ENCODE data around the gene FAIM.
"Not testable (repeated sequence)": the region's sequence is repeated elsewhere in the genome, so short reads cannot be mapped to it uniquely, and the experiment has no call there.

FAIM gene

GRCh38 chr3:138670407-138670806, 61.8 kb downstream of the FAIM start:
- Histone ChIP-seq H3K4me1 (no peaks in the 10 kb centered on the region), H3K36me3 (no peaks in the 10 kb centered on the region), H3K4me3 (ENCODE audit: low read depth, low read length) (no peak overlapping the region), H3K9me3 (no peaks in the 10 kb centered on the region), H3K27me3 (no peaks in the 10 kb centered on the region)
- no peak for TF ChIP-seq CTCF (IDR thresholded peaks at IDR 0.05; ENCODE audit: low read depth, low read length)
- no peak for DNase-seq

- Histone ChIP-seq H3K4me1 (no peaks in the 10 kb centered on the region), H3K4me3 (ENCODE audit: low read depth, low read length) (no peak overlapping the region), H3K9me3 (no peaks in the 10 kb centered on the region), H3K27me3 (no peaks in the 10 kb centered on the region), H3K36me3 (no peaks in the 10 kb centered on the region; the same call in 1 of the 2 replicates)
- no peak for TF ChIP-seq CTCF (IDR thresholded peaks at IDR 0.05; ENCODE audit: low read depth, low read length)
- no peak for DNase-seq
These were observed 65.3 kb downstream of the FAIM start for GRCh38 chr3:138673641-138674530.

- no peaks in the 10 kb centered on the region for H3K9me3 ChIP-seq
- no peak overlapping the region for H3K4me3 ChIP-seq (ENCODE audit: low read depth, low read length)
- DNase-seq, result no peak
- H3K27me3 ChIP-seq, result no peaks in the 10 kb centered on the region
- H3K36me3 ChIP-seq, result no peaks in the 10 kb centered on the region; the same call in 1 of the 2 replicates
- H3K4me1 ChIP-seq, result no peaks in the 10 kb centered on the region
- TF ChIP-seq CTCF (IDR thresholded peaks at IDR 0.05; ENCODE audit: low read depth, low read length), result no peak
These were observed 66.8 kb downstream of the FAIM start for GRCh38 chr3:138675393-138675792.

- no peak for DNase-seq
- H3K4me1 ChIP-seq, result no peaks in the 10 kb centered on the region
- no peak overlapping the region for H3K4me3 ChIP-seq (ENCODE audit: low read depth, low read length)
- H3K27me3 ChIP-seq, result no peaks in the 10 kb centered on the region
- no peaks in the 10 kb centered on the region for H3K9me3 ChIP-seq
- no peaks in the 10 kb centered on the region; the same call in 1 of the 2 replicates for H3K36me3 ChIP-seq
- TF ChIP-seq CTCF (IDR thresholded peaks at IDR 0.05; ENCODE audit: low read depth, low read length), result no peak
These were observed 69.5 kb downstream of the FAIM start for GRCh38 chr3:138678086-138678485.

GRCh38 chr3:138678874-138679392, 70.4 kb downstream of the FAIM start:
- TF ChIP-seq CTCF (IDR thresholded peaks at IDR 0.05; ENCODE audit: low read depth, low read length), result no peak
- H3K9me3 ChIP-seq, result no peaks in the 10 kb centered on the region
- DNase-seq, result no peak
- H3K4me3 ChIP-seq (ENCODE audit: low read depth, low read length), result no peak overlapping the region
- no peaks in the 10 kb centered on the region for H3K27me3 ChIP-seq
- no peaks in the 10 kb centered on the region; the same call in 1 of the 2 replicates for H3K36me3 ChIP-seq
- no peaks in the 10 kb centered on the region for H3K4me1 ChIP-seq

GRCh38 chr3:138680974-138681373, 72.4 kb downstream of the FAIM start:
- not testable (repeated sequence) for H3K4me1 ChIP-seq; H3K36me3 ChIP-seq; H3K27me3 ChIP-seq; H3K9me3 ChIP-seq; H3K4me3 ChIP-seq (ENCODE audit: low read depth, low read length); DNase-seq
